GM19452 (cell line): ENCODE results near the gene TFDP1.

ENCODE experiments used
- ATAC-seq: cut with Tn5 transposase; IDR thresholded peaks from one replicate; pipeline ENCODE4 v1.9.1; 2021; ENCODE audit not compliant: unreplicated experiment

Gene TFDP1, protein sequence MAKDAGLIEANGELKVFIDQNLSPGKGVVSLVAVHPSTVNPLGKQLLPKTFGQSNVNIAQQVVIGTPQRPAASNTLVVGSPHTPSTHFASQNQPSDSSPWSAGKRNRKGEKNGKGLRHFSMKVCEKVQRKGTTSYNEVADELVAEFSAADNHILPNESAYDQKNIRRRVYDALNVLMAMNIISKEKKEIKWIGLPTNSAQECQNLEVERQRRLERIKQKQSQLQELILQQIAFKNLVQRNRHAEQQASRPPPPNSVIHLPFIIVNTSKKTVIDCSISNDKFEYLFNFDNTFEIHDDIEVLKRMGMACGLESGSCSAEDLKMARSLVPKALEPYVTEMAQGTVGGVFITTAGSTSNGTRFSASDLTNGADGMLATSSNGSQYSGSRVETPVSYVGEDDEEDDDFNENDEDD

DNA sequence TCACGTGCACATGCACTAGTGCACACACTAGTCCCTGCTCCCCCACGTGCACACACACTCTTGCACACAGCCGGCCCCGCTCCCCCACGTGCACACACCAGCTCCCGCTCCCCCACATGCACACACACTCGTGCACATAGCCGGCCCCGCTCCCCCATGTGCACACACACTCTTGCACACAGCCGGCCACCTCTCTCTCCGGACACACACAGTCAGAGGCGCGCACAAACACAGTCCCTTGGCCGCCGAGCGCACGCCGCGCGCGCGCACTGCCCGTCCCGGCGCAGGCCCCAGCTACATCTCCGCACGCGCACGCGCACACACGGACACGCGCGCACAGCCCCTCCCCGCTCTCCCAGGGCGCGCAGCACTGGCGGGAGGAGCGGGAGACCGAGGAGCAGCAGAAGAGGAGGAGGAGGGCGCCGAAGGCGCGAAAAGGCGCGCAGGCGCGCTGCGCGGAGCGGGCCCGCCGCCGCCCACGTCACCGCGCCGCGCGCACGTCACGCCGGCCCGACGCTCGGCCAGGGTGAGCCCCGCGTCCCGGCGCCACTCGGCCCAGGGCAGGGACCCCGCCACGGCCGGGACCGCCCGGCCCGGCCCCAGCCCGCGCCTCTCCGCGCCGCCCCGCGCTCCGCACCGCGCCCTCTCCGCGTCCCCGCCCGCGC is at the start of gene TFDP1:
Gene TFDP1, plus strand, starts transcription at position 549 of the 665 bp plus-strand sequence. CDS start 1,085 bp downstream, outside the sequence.
- ATAC-seq = peak; percentile 83

DNA sequence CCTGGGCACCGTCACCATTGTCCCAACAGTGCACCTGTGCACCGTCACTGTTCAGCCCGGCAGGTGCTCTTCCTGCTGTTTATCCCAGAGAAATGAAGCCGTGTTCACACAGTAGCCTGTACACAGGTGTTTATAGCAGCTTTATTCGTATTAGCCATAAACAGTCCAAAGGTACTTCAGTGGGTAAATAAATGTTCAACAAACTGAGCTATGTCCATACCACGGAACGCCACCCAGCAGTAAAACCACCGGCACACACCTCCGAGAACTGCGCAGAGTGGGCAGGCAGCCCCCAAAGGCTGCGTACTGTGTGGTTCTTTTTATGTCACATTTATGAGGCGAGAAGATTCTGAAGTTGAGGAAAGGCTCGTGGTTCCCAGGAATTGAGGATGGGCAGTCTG is 49.2 kb upstream of the TFDP1 start:
- ATAC-seq = no peak

DNA sequence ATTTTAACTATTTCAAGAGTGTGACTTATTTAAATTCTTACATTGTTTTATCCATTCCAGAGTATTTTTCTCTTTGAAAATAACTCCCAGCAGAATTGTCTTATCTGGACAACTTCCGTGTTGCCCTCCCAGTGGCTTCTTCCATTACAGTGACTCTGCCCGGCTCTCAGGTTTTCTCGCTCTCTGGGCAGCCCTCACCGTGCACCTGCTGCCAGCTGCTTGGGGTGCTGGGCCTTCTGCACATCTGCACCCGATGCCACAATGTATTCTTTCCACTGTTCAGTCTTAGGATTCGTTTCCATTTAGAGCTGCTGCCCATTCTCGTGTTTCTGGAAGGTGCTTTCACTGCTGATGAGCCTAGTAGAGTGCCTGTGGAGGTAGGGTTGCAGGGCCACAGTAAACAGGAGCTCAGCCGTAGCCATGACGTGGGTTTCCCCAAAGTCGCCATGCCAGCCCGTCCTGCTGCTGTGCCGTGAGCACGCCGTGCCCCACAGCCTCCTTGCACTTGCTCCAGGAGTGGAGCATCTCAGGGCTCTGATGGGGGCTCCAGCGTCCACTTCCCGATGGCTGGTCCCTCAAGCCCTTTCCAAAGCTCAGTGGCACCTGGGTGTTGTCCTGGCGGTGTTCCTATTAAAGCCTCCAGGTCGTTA is 48.0 kb upstream of the TFDP1 start:
- ATAC-seq = no peak

DNA sequence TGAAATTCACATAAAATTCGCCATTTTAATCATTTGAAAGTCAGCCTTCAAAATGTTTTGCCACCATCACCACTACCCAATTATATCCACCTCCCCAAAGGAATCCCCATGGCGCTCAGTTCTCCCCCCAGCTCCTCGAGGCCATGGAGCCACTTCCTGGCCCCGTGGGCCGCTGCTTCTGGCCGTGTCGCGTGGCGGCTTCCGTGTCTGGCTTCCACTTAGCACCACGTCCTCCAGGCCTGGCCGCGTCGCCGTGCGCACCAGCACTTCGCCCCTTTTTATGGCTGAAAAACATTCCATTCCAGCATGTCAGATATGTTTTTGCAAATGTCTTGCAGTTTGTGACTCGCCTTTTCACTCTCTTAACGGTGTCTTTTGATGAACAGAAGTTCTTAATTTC is 47.3 kb upstream of the TFDP1 start:
- no peak for ATAC-seq

DNA sequence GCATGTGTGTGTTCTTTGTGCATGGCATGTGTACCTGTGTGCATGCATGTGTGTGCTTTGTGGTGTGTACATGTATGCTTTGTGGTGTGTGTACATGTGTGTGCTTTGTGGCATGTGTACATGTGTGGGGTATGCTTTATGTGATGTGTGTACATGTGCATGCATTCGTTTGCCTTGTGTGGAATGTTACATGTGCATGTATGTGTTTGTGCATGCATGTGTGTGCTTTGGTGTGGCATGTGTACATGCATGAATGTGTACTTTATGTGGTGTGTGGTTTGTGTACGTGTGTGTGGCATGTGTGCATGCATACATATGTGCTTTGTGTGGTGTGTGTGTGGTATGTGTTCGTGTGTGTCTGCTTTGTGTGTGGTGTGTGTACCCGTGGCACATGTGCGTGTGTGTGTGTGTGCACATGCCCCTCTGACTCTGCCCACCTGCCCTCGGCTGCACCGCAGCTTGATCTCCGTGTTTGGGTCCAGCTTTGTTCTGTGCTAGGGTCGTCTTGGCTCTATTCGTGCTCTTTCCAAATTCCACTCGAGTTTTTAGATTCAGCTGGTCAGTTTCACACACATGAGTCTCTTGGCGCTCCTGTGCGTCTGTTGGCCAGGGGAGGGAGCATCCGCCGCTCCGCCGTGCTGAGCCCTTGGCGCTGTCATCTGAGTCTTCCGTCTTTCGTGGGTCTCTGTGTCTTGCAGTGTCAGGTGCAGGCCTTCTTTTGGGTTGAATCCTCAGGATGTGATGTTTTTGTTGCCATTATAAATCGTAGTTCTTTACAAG is 46.5 kb upstream of the TFDP1 start:
- no peak for ATAC-seq

DNA sequence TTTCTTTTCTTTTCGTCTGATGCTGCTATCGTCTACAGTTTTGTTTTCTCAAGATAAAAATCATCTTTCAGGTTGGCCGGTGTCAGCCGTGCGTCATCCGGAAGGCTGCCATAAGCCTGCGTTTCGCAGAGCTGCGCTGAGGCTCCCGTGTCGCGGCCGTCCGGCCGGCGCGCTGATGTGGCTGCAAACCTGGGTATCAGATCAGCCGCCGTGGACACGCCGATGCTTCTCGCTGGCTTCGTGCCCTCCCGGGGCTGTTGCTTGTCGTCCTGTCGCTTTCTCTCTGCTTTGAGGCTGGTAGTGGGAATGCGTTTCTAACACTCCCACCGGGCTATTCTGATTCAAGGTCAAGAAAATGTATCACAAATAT is 45.9 kb upstream of the TFDP1 start:
- no peak for ATAC-seq

DNA sequence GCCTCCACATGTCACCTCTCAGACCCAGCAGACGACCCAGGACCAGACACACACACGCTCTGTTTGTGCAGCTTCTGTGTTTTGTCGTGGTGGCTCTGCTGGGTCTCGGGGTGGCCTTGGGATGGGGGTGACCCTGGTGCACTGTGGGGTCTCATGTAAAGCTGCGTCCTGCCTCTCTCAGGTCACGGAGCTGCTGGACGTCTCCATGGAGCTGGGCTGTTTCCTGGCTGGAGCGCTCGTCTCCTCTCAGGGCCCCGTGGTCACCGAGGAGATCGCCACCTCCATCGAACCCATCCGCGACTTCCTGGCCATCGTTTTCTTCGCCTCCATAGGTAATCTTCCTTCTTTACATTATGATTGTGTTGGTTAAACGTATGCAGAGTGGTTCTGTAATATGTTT is 45.4 kb upstream of the TFDP1 start:
- no peak for ATAC-seq

DNA sequence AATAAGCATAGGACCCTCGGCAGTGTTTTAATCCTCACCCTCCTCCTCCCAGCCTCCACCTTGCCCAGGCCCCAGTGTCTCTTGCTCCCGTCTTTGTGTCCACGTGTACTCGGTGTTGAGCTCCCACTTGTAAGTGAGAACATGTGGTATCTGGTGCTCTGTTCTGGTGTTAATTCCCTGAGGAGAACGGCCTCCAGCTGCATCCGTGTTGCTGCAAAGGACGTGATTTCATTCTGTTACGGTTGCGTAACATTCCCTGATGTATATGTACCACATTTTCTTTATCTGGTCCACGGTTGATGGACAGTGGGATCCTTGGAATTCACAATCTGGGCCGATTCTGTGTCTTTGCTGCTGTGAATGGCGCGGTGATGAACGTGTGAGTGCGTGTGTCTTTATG is 44.7 kb upstream of the TFDP1 start:
- ATAC-seq = no peak

DNA sequence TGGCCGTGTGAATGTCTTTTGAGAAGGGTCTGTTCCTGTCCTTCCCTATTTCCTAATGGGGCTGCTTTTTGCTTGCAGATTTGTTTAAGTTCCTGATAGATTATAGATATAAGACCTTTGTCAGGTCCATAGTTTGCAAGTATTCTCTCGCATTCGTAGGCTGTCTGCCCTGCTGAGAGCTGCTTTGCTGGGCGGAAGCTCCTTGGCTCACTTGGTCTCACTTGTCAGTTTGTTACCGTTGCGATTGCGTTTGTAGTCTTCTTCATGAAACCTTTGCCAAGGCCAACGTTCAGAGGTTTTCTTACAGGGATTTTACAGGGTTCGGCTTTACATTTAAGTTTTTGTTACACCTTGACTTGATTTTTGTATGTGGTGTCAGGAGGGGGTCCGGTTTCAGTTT is 44.0 kb upstream of the TFDP1 start:
- ATAC-seq = no peak

DNA sequence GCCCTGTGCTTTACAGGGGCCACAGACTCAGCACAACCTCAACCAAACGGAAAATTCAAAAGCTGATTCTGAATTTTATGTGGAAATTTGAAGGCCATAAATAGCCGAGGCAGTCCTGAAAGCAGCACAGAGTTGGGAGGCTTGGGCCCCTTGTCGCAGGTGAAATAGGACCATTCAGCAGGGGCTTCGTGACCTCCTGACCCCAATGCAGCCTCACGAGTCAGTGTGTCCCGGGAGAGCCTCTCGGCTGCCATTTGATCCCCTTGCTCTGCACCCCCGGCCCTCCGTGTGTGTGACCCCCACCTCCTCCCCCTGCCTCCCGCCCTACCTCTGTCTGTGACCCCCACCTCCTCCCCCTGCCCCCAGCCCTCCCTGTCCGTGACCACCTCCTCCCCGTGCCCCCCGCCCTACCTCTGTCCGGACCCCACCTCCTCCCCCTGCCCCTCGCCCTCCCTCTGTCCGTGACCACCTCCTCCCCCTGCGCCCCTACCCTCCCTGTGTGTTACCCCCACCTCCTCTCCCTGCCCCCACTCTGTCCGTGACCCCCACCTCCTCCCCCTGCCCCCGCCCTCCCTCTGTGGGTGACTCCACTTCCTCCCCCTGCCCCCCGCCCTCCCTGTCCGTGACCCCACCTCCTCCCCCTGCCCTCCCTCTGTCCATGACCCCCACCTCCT is 41.7 kb upstream of the TFDP1 start:
- no peak for ATAC-seq

DNA sequence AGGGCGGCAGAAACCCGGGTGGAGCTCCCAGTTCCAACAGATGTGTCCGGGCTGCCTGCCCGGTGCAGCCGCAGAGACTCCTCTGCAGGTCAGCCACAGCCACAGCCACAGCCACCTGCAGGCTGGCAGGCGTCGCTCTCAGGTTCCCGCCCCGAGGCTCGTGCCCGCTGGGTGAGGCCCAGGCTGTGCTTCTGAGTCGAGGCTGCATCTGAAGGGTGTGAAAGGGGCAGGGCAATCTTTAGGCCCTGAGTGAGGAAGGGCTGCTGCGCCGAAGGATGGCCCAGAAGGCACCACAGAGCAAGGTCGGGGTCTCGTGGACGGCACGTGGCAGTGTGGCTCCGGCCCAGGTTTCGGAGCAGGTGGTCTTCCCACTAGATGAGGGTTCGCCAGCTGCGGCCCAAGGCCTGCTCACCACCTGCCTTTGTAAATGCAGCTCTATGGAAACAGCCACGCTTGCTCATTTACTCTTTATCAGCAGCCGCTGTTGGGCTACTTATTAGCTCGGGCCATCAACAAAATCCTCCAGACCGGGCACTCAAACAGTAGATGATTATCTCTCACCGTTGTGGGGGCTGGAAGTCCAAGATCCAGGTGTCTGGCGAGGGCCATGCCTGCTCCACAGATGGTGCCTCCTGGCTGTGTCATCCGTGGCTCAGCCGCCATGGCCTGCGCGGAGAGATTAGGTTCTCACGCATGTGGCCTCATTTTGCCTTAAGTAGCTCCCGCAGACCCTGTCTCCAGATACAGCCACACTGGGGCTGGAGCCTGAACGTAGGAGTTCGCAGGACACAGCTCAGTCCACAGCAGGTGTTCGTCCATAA is 40.3 kb upstream of the TFDP1 start:
- no peak for ATAC-seq

DNA sequence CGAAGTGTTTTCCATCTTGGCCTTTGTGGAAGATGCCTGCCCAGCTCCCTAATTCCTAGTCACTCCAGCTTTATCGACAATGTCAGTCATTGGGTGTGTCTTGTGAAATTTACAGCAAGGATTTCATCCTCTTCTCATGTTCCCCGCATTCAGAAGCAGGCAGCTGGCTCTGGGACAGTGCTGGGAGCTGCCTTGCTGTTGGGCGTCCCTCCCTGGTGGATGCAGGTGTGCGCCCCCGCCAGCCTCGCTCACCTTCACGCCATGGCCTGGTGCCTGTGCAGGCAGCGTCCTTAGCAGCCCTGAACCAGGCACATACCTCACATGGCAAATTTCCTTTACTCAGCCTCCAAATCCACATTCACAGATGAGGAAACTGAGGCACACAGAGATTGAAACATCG is 39.7 kb upstream of the TFDP1 start:
- ATAC-seq = no peak

DNA sequence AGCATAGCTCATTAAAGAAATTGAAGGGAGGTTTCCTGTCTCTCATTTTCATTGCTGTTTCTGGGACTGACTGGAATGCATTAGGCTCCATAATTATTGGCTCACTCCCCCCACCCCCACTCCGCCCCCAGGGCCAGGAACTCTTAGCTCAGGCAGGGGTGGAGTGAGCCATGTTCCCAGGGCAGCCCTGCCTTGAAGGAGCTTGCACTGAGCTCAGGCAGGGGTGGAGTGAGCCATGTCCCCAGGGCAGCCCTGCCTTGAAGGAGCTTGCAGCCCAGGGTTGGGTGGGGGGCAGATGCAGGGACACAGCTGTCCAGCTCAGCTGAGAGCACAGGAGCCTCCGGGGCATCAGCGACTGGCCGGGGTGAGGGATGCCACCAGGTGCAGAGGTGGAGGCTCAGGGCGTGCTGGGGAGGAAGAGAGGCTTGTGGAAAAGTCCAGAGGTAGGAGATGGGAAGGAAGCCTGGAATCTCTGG is 39.1 kb upstream of the TFDP1 start:
- ATAC-seq = no peak

DNA sequence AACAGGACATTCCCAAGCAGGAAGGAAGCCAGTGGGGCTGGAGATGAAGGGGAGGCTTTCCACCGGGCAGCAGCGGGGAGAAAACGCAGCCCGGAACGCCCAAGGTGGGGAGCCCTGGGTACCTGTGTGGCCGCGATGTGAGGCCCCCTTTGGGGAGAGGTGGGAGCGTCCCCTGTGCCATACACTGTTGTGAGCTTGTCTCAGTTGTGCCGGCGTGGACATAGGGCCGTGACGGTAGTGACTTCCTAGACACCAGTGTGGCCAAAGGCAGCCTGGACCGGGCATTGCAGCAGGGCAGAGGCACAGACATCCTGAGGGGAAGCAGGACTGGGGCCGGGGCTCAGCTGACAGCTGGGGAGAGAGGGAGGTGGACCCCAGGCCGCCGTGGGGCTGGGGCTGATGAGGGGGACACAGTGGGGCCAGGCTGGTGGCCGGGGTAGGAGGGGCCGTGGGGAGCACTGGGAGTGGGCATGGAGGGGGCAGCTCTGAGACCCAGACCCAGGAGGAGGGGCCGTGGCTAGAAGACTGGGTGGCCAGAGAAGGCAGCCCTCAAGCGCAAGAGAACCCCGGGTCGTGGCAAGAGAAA is 38.5 kb upstream of the TFDP1 start:
- no peak for ATAC-seq

DNA sequence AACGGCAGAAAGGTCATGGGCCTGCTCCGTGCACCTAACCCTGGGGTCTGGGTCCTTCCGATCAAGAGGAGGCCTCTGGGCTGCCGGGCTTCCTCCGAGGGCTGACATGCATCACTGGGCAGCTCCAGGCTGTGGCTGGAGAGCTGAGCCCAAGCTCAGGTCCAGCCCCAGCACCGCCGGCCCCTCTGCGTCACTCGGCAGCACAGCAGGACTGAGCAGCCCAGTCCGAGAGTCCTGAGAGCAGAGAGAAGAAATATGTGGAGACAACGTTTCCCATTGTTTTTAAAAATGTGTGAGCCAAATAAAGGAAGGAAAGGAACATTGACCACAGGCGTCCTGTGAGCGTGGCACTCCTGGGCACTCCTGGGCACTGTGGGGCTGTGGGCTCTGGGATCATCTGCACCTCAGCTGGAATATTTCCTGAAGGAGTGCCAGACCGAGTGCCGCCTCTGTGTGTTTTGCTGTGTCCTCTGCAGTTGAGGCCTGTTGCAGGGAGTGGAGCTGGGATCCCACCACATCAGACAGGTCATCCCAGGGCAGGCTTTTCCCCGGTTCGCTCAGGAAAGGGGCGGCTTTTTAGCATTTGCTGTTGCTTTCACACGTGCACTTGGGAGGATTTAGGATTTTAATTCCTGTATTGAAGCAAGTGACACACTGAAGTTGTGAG is 37.8 kb upstream of the TFDP1 start:
- no peak for ATAC-seq

DNA sequence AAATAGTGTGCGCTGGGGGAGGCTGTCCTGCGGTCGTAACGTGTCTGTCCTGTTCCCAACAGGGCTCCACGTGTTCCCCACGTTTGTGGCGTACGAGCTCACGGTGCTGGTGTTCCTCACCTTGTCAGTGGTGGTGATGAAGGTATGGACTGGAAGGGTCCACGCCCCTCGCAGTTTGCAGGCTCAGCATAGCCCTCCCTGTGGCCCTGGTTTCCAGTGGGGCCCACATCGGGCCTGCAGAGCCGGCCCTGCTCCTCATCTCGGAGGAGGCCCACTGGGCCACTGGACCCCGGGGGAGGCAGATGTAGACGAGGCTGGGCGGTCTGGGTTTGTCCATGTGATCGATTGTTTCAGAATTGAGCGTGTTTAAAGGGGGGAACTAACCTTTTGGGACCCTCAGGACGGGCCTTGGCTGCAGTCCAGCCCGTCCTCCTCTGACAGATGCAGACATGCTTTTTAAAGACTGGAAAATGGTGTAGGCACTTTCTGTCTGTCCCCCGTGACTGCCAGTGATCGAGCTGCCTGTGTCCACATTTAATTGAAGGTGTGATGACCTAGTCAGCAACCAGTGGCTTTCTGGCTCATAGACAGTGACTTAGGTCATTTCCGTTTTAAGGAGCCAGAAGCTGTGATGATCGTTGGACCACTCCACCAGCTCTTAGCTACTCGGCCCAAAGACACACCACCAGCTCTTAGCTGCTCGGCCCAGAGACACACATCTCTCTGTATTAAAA is 37.1 kb upstream of the TFDP1 start:
- ATAC-seq = no peak

DNA sequence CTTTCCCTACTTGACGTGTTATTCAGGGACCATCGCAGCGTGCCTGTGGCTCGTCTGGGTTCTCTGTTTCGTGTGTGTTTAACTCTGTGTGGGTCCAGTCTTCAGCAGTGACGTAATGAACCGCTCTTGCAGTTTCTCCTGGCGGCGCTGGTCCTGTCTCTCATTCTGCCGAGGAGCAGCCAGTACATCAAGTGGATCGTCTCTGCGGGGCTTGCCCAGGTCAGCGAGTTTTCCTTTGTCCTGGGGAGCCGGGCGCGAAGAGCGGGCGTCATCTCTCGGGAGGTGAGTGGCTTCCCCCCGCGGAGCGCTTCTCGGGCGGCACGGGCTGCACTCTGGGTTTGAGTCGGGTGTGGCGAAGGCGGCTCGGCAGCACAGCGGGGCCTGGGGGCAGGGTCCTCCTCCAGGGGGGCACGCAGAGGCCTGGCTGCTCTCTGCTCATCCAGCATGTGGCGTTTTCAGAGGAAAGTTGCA is 36.3 kb upstream of the TFDP1 start:
- ATAC-seq = no peak
